H1 (cell line): ENCODE data around the gene BTBD9. TPM values are rescaled to one million over a fixed set of nuclear protein-coding genes. Genes with fewer than 3 reads are reported as not detected.

Source experiments
- CBX8 ChIP-seq: fragments of 300-800, 300-1000 bp; sonication (generic); IDR thresholded peaks from 2 replicates; pipeline ENCODE4 v1.7.1; 2016; ENCODE audit warnings: low read depth, low read length, borderline replicate concordance
- CHD1 ChIP-seq: IDR thresholded peaks from 2 replicates; pipeline ENCODE4 v1.6.1; 2012; ENCODE audit warnings: low read depth, low read length, improper control_type of control experiment
- EGR1 ChIP-seq: IDR thresholded peaks from 2 replicates; pipeline ENCODE4 v1.6.1; 2011; ENCODE audit warnings: low read depth, low read length, borderline replicate concordance
- polyA plus RNA-seq, 7 experiments: library from polyadenylated mRNA; depleted of rRNA in 3 of 7; stranded (reverse) in 5 of 7; unstranded in 2 of 7; fragments of >200 nt in 5 of 7; fragments of 200-250 nt in 2 of 7; gene quantifications; 1 replicate in 5 of 7; 2 replicates in 1 of 7; 4 replicates in 1 of 7; pipeline versions ENCODE4 v1.2.1 to v1.2.3, GENCODE V29; 2011 to 2013; ENCODE audit warnings: missing spikeins in 2 of 7, mixed read lengths in 2 of 7
- total RNA-seq: library from RNA; stranded (reverse); fragmentation: NEBNext Ultra II Directional; extraction: Animal tissue kit (Norgen Biotek cat#: 25700); gene quantifications from 2 replicates; pipeline ENCODE4 v1.2.1, GENCODE V29; 2021

Gene BTBD9
- total and polyA plus RNA-seq, 2 of the 8 experiments (the other 6 are each of a cell fraction or from before 2014, with no cell fraction given), result 0.92 to 4.1 TPM

GRCh38 chr6:38470548-38470947 is 169.2 kb downstream of the BTBD9 start (continued):
- TF ChIP-seq CBX8, result no peak
- TF ChIP-seq EGR1, result no peak
- no peak for TF ChIP-seq CHD1
